ENCODE measurements around the gene SALL3.
"Not testable (repeated sequence)": the region's sequence is repeated elsewhere in the genome, so short reads cannot be mapped to it uniquely, and the experiment has no call there.

The SALL3 gene

GRCh38 chr18:78979730-78980278 is at the start of gene SALL3:
Gene SALL3 (plus strand): TSS chr18:78979818. CDS start chr18:78980275, 457 bp downstream.
- no peak for DNase-seq

GRCh38 chr18:78932281-78932680 is 47.3 kb upstream of the SALL3 start:
- DNase-seq, result no peak

- no peak for DNase-seq
These were observed 45.6 kb upstream of the SALL3 start for GRCh38 chr18:78934003-78934402.

- no peak for DNase-seq
These were observed 44.9 kb upstream of the SALL3 start for GRCh38 chr18:78934551-78935225.

- no peak for DNase-seq
These were observed 44.2 kb upstream of the SALL3 start for GRCh38 chr18:78935406-78935805.

- DNase-seq, result no peak
These were observed 43.2 kb upstream of the SALL3 start for GRCh38 chr18:78936251-78937005.

GRCh38 chr18:78937166-78937565 is 42.5 kb upstream of the SALL3 start:
- DNase-seq, result no peak

- DNase-seq, result no peak
These were observed 40.5 kb upstream of the SALL3 start for GRCh38 chr18:78939105-78939504.

- DNase-seq, result no peak
These were observed 39.7 kb upstream of the SALL3 start for GRCh38 chr18:78939734-78940494.

- DNase-seq, result not testable (repeated sequence)
These were observed 37.4 kb upstream of the SALL3 start for GRCh38 chr18:78942236-78942635.

GRCh38 chr18:78945628-78946027 is 34.0 kb upstream of the SALL3 start:
- no peak for DNase-seq

GRCh38 chr18:78947291-78947690 is 32.3 kb upstream of the SALL3 start:
- DNase-seq, result no peak

- DNase-seq, result no peak
These were observed 31.4 kb upstream of the SALL3 start for GRCh38 chr18:78948221-78948620.

GRCh38 chr18:78948707-78949106 is 30.9 kb upstream of the SALL3 start:
- DNase-seq, result no peak

GRCh38 chr18:78949216-78949615 is 30.4 kb upstream of the SALL3 start:
- no peak for DNase-seq

GRCh38 chr18:78950386-78950785 is 29.2 kb upstream of the SALL3 start:
- no peak for DNase-seq

GRCh38 chr18:78953566-78953965 is 26.1 kb upstream of the SALL3 start:
- DNase-seq, result no peak

GRCh38 chr18:78955051-78955450 is 24.6 kb upstream of the SALL3 start:
- no peak for DNase-seq

- DNase-seq, result no peak
These were observed 22.5 kb upstream of the SALL3 start for GRCh38 chr18:78957140-78957539.

- DNase-seq, result no peak
These were observed 18.9 kb upstream of the SALL3 start for GRCh38 chr18:78960709-78961108.

GRCh38 chr18:78962098-78962497 is 17.5 kb upstream of the SALL3 start:
- DNase-seq, result no peak

GRCh38 chr18:78964727-78965126 is 14.9 kb upstream of the SALL3 start:
- DNase-seq, result not testable (repeated sequence)

- DNase-seq, result no peak
These were observed 14.4 kb upstream of the SALL3 start for GRCh38 chr18:78965260-78965659.

All from DMS53 (cell line).